Psoas muscle (tissue), 8 donors: ENCODE measurements around the gene PHF21B. TPM values are rescaled to one million over a fixed set of nuclear protein-coding genes. Genes with fewer than 3 reads are reported as not detected.
"Not testable (repeated sequence)": the region's sequence is repeated elsewhere in the genome, so short reads cannot be mapped to it uniquely, and the experiment has no call there.

Experiments
- ATAC-seq, 4 donors: fragments of 200-7000 bp; cut with Tn5 transposase; one replicate each; pipeline ENCODE4 v1.9.1; 2020; ENCODE audit warnings: moderate library complexity in 3 of 4, mild to moderate bottlenecking in 2 of 4
- DNase-seq, 2 donors: peaks; one replicate each; pipeline ENCODE4 v3.0.0-alpha.2; 2020
- H3K27ac ChIP-seq: fragments of 200-600 bp; one replicate; pipeline ENCODE4 v1.8.0; 2022
- H3K27me3 ChIP-seq, 3 donors: fragments of 200-600 bp in 1 of 3; one replicate each; pipeline versions ENCODE4 v1.6.1 to v1.8.0; 2013 to 2022; ENCODE audit warnings: low read length in 2 of 3, mild to moderate bottlenecking in 2 of 3, moderate library complexity in 1 of 3; ENCODE audit not compliant: insufficient read depth in 3 of 3
- H3K36me3 ChIP-seq, 2 donors: fragments of 200-600 bp in 1 of 2; one replicate each; pipeline versions ENCODE4 v1.6.1 to v1.8.0; 2013 to 2022; ENCODE audit warnings: low read depth in 1 of 2, mild to moderate bottlenecking in 1 of 2, moderate library complexity in 1 of 2; ENCODE audit not compliant: insufficient read depth in 1 of 2
- H3K4me1 ChIP-seq: fragments of 200-600 bp; one replicate; pipeline ENCODE4 v1.8.0; 2022
- H3K4me3 ChIP-seq: fragments of 200-600 bp; one replicate; pipeline ENCODE4 v1.8.0; 2022; ENCODE audit warnings: mild to moderate bottlenecking
- H3K9me3 ChIP-seq: fragments of 200-600 bp; one replicate; pipeline ENCODE4 v1.8.0; 2022
- CTCF ChIP-seq: fragments of 200-600 bp; IDR thresholded peaks from one replicate; pipeline ENCODE4 v1.8.0; 2022; ENCODE audit warnings: antibody characterized with exemption
- WGBS, 3 donors: extraction: QIAGEN DNeasy Blood & Tissue Kit; methylation state at CpG; one replicate each; pipeline versions ENCODE4 v1.1.6 to v1.1.7; 2013; 5-methylcytosine and 5-hydroxymethylcytosine counted together
- intact Hi-C, 2 donors: fragments of 100-400 bp; cut with DNase I; formaldehyde crosslinking; loops; one replicate each; pipeline versions ENCODE4 v1.11.0 to v1.14.2; 2022
- polyA plus RNA-seq, 3 donors: library from polyadenylated mRNA; stranded (reverse); fragments of 200-250 nt; gene quantifications; one replicate each; pipeline ENCODE4 v1.2.3, GENCODE V29; 2013
- total RNA-seq, 4 donors: library from RNA; stranded (reverse); fragmentation: NEBNext Ultra II Directional in 2 of 4; extraction: Animal tissue kit (Norgen Biotek cat#: 25700) in 2 of 4; gene quantifications; one replicate each; pipeline versions ENCODE4 v1.2.1 to v1.2.4, GENCODE V29; 2021 to 2023
- donor health status: healthy with polysubstance abuse.
- donor health status: DM: no; HTN: no; CAD: no; lungs with moderate emphysema.
- donor health status: Bipolar disorder and iron deficiency.
- donor health status: healthy.
- donor health status: DM: yes; HTN: yes; CAD: no.
- donor health status: DM: no; HTN: no; CAD: no.
- donor health status: DM: no; HTN: no; CAD: no.
- donor health status: DM: yes; HTN: yes; CAD: no.

Gene PHF21B
- total and polyA plus RNA-seq, 7 donors: 0.03 to 0.58 (median 0.16) TPM; not detected in 1

- no peak overlapping the region for H3K4me3 ChIP-seq
- no peak overlapping the region for H3K27ac ChIP-seq
- WGBS, 3 donors: 80 to 90% (median 88%) methylated on average over 7 of the region's 7 CpGs
- ATAC-seq: no peak
- H3K9me3 ChIP-seq: no peaks in the 10 kb centered on the region
- no peak for TF ChIP-seq CTCF
- H3K27me3 ChIP-seq: no peaks in the 10 kb centered on the region
- H3K4me1 ChIP-seq: no peaks in the 10 kb centered on the region
- intact Hi-C loops: no loop called here
- DNase-seq: no peak
- H3K36me3 ChIP-seq: no peaks in the 10 kb centered on the region
Observed at GRCh38 chr22:44861245-44861644, 148.6 kb downstream of the PHF21B start.

- WGBS, 3 donors: 20 to 55% (median 31%) methylated on average over 6 of the region's 6 CpGs
- intact Hi-C loops: no loop called here
- no peaks in the 10 kb centered on the region for H3K36me3 ChIP-seq
- TF ChIP-seq CTCF: no peak
- no peak for DNase-seq
- H3K27ac ChIP-seq: no peak overlapping the region
- ATAC-seq: no peak
- no peaks in the 10 kb centered on the region for H3K4me1 ChIP-seq
- H3K27me3 ChIP-seq: no peaks in the 10 kb centered on the region
- H3K9me3 ChIP-seq: no peaks in the 10 kb centered on the region
- no peak overlapping the region for H3K4me3 ChIP-seq
Observed at GRCh38 chr22:44860311-44860710, 149.5 kb downstream of the PHF21B start.

GRCh38 chr22:44859641-44860040 is 150.2 kb downstream of the PHF21B start:
- intact Hi-C loops: no loop called here
- Histone ChIP-seq H3K27ac (no peak overlapping the region), H3K36me3 (no peaks in the 10 kb centered on the region), H3K4me1 (no peaks in the 10 kb centered on the region), H3K27me3 (no peaks in the 10 kb centered on the region), H3K4me3 (no peak overlapping the region), H3K9me3 (no peaks in the 10 kb centered on the region)
- TF ChIP-seq CTCF: no peak
- ATAC-seq: no peak
- 88 to 90% (median 89%) methylated on average over 11 to 13 of the region's 13 CpGs for WGBS, 3 donors
- DNase-seq: no peak

GRCh38 chr22:44858819-44859218 is 151.0 kb downstream of the PHF21B start:
- H3K4me1 ChIP-seq, H3K4me3 ChIP-seq, H3K27me3 ChIP-seq, intact Hi-C loops, ATAC-seq, H3K36me3 ChIP-seq, H3K27ac ChIP-seq, DNase-seq, H3K9me3 ChIP-seq: not testable (repeated sequence)
- 45 to 58% (median 53%) methylated on average over 6 to 7 of the region's 7 CpGs for WGBS, 3 donors

GRCh38 chr22:44855855-44856254 is 153.9 kb downstream of the PHF21B start:
- DNase-seq (no peak), ATAC-seq (no peak)
- H3K4me3 ChIP-seq: no peak overlapping the region
- 70 to 83% (median 70%) methylated on average over 5 of the region's 5 CpGs for WGBS, 3 donors
- no peaks in the 10 kb centered on the region for H3K4me1 ChIP-seq
- H3K36me3 ChIP-seq: no peaks in the 10 kb centered on the region
- H3K9me3 ChIP-seq: no peaks in the 10 kb centered on the region
- intact Hi-C loops: no loop called here
- no peaks in the 10 kb centered on the region for H3K27me3 ChIP-seq
- TF ChIP-seq CTCF: no peak
- no peak overlapping the region for H3K27ac ChIP-seq

GRCh38 chr22:44854641-44855040 is 155.2 kb downstream of the PHF21B start:
- H3K9me3 ChIP-seq, H3K4me3 ChIP-seq, H3K27ac ChIP-seq, H3K36me3 ChIP-seq, ATAC-seq, DNase-seq, H3K4me1 ChIP-seq, H3K27me3 ChIP-seq, intact Hi-C loops: not testable (repeated sequence)
- WGBS, 3 donors: 85 to 89% (median 89%) methylated on average over 8 of the region's 8 CpGs
